Activated naive CD8-positive, alpha-beta T cell treated with anti-CD3 and anti-CD28 coated beads, Interleukin-2, amount 50 U/mL, for 16 hours (primary cell): ENCODE data around the gene SLN.
"Not testable (repeated sequence)": the region's sequence is repeated elsewhere in the genome, so short reads cannot be mapped to it uniquely, and the experiment has no call there.

ENCODE experiments used
- DNase-seq: peaks from one replicate; pipeline ENCODE4 v3.0.0-alpha.2; 2020; ENCODE audit warnings: low read depth, low spot score

The SLN gene

GRCh38 chr11:107711861-107712755, at the start of gene SLN:
SLN (minus strand) TSS chr11:107712056.
- DNase-seq = no peak

- not testable (repeated sequence) for DNase-seq
These were observed 47.0 kb upstream of the SLN start for GRCh38 chr11:107758719-107759355.

DNA sequence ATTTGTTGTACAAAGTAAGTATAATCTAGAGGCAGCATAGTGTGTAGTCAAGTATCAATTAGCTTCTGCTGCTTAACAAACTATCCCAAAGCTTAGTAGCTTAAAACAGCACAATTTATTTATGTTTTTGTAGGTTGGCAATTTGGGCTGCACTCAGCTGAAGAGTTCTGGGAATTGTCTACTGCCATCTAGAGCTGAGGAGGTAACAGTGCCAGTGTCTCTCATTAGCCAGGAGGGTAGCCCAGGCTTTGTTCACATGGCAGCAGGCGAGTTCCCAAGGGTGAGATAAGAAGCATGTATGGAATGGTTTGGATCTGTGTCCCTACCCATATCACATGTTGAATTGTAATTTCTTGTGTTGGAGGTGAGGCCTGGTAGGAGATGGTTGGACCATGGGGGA, 45.8 kb upstream of the SLN start:
- no peak for DNase-seq

DNA sequence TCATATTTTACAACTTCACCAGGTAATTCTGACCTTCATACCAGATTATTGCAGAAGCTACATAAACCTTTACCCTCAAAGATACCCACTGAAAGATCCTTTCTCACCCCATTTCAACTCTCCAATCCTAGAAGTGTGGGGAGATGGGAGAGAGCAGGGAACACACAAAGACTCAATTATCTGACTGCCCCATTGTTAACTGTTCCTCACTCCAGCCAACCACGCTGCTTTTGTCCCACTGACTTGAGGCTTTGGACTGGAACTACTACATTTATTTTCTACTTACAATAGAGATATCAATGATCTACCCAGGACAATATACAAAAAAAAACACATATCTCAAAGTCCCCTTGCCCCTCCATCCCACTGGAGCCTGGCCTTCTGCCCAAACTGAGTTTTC, 44.7 kb upstream of the SLN start:
- DNase-seq = no peak

DNA sequence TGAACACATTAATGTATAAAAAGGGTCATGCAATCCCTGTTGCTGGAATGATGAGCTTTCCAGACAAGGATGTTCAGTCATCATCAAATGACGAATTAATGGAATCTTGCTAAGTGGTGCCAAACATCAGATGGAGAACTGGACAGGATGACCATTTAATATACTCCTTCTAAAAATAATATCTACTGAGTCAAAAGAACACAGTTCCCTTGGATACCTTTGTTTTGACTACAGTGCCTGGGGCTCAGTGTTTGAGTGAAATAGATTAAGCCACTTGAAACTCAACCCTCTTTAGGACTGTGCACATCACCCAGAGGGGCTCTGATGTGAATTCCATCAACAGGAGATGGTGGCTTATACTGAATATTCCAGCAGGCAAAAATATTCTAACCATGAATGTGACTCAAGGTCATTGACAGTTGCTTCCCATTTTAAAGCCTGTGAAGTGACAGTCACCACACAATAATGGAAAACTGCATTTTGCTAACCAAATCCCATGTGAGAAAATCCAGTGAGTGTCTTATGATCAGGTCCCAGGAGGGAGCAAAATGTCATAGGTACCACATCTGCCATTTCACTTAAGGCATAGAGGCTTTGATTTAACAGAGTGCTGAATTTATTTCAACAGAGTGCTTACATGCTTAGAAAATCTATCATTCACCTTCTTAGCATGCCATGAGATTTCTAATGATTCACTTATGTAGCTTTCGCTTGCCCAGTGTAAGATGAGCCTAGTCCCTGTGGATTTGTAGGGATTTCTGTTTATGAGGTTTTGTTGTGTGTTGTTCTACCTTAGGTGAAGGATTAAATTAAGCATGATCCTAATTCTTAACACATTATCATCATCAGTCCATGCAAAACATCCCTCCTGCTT, 41.3 kb upstream of the SLN start:
- DNase-seq = no peak

GRCh38 chr11:107752508-107752907, 40.7 kb upstream of the SLN start:
- no peak for DNase-seq

GRCh38 chr11:107751082-107751481, 39.2 kb upstream of the SLN start:
- no peak for DNase-seq

GRCh38 chr11:107750313-107750712, 38.5 kb upstream of the SLN start:
- no peak for DNase-seq

DNA sequence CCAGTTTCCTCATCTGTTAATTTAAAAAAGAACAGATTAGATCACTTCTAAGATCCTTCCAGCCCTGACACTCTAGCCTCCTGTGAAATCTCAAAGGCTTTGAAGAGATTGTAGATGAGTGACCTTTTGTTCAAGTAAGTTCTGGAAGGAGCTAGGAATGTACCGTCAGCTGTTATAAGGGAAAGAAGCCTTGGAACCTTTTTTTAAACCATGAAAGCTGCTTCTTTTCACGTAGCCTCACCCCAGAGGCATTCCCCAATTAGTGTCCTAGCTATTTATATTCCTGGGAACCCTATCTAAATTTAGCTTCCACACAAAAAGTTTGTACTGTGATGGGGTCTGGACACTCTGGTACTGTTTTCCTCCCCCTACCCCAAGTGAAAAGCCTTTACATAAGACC, 35.8 kb upstream of the SLN start:
- no peak for DNase-seq

DNA sequence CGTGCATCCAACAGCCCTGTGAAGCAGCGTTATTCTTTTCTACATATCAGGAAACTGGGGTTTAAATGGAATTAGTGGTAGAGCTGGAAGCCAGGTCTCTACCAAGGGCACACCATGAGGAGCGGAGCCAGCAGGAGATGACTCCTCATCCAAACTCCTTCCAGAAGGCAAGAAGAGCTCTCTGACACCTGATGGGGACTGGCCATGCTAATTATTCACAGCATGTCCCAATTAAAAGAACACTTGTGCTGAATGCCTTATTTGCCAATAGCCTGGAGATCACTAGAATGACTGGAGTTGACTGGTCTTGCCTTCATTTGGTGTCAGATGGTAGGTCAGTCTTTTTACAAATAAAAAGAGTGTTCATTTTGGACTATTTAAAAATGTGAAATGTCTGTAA, 32.9 kb upstream of the SLN start:
- DNase-seq = no peak

GRCh38 chr11:107743191-107743590, 31.3 kb upstream of the SLN start:
- DNase-seq = no peak

DNA sequence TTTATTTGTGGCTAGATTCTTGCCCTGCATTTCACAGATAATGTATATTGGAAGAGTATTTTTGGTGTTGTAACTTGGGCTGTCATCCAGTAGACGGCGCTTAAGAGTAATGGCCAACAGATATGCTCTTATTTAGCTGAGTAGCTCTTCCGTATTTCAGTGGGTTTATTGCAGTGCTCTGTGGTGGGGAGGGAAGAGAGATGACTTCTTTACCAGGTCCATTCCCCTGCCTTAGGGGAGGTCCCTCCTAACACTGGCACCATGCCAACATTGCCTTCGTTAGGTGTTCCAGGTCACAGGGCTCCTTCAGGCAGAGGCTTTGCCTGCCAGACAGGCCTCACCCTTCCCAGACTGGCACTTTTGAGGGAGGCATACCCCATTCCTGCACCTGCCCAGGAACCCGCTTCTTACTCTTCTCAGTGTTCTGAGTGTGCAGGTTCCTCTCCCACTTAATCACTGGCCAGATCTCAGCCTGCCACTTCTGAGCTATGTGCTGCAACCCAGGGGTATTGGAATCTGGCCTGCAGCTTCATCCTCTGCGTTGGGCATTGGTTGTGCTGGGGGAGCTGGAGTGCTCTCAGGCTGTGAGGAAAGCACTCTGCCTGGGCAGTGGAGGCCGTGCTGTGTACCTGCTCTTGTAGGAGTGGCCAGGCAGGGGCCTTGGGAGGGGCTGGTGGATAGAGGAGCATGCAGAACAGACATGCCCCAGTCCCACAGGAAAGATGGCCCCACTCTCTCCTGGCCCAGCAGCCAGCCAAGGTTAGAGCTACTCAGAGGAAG, 29.4 kb upstream of the SLN start:
- DNase-seq = no peak

DNA sequence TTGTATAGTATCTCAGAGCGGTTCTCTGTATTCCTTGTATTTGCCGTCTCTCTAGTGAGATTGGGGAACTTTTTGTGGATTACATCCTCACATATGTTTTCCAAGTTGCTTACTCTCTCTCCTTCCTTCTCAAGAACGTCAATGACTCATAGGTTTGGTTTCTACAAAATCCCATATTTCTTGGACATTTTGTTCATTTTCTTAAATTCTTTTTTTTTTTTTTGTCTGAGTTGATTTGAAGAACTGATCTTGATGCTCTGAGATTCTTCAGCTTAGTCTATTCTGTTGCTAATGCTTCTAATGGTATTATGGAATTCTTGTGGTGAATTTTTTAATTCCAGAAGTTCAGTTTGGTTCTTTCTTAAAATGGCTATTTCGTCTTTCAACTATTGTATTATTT, 28.4 kb upstream of the SLN start:
- DNase-seq = no peak

GRCh38 chr11:107736546-107736945, 24.7 kb upstream of the SLN start:
- DNase-seq = no peak

DNA sequence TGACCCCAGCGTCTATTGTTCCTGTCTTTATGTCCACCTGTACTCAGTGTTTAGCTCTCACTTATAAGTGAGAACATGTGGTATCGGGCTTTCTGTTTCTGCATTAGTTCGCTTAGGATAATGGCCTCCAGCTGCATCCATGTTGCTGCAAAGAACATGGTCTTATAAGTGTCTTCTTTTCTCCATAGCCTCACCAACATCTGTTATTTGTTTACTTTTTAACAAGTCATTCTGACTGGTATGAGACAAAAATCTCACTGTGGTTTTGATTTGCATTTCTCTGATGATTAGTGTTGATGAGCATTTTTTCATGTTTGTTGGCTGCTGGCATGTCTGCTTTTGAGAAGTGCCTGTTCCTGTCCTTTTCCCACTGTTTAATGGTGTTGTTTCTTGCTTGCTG, 21.7 kb upstream of the SLN start:
- DNase-seq = no peak

GRCh38 chr11:107732689-107733051, 20.8 kb upstream of the SLN start:
- DNase-seq = no peak

DNA sequence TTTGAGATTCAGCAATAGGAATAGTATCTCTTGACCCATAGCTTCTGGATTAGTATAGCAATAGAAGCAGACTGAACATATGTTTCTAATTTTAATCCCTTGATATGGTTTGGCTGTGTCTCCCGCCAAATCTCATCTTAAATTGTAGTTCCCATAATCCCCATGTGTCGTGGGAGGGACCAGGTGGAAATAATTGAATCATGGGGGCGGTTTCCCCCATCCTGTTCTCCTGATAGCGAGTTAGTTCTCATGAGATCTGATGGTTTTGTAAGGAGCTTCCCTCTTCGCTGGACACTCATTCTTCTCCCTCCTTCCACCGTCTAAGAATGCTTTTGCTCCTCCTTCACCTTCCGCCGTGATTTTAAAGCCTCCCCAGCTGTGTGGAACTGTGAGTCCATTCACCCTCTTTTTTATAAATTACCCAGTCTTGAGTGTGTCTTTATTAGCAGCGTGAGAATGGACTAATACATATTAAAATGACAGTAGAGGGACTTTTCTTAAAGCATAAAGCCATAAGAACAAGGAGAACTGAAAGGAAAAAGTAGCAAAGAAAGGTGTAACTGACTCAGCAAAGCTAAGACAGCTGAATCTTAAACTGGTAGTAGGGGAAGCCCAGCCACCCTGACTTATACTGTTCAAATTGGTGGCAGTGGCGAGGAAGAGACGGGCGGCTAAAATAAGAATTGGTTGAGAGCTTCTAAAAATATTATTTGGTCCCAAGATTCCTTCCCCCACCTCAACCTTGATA, 20.3 kb upstream of the SLN start:
- DNase-seq = no peak

GRCh38 chr11:107722662-107723061, 10.8 kb upstream of the SLN start:
- DNase-seq = no peak

GRCh38 chr11:107721207-107721606, 9.4 kb upstream of the SLN start:
- no peak for DNase-seq

DNA sequence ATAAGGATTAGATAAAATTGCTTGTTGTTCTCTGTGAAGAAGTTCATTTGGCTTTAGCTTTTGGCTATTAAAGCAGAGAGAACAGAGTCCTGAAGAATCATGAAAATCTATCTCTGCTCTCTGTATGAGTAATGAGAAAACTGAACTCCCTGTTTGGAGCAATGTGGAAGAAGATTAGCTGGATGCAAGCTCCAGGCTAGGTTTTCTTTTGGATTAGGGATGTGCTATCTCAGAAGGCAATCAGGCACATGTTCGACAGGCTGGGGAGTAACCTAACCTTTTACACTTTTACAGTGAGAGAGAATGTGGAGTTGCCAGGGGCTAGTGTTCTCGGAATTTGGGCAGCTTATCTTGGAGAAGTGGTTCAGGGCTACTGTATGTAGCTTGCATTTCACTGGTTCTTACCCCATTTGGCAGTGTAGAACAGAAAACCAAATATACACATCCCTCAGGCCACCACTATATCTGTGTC, 8.5 kb upstream of the SLN start:
- DNase-seq = no peak
